Measurements from ENCODE around the gene SLC39A13.

SLC39A13 gene

DNA sequence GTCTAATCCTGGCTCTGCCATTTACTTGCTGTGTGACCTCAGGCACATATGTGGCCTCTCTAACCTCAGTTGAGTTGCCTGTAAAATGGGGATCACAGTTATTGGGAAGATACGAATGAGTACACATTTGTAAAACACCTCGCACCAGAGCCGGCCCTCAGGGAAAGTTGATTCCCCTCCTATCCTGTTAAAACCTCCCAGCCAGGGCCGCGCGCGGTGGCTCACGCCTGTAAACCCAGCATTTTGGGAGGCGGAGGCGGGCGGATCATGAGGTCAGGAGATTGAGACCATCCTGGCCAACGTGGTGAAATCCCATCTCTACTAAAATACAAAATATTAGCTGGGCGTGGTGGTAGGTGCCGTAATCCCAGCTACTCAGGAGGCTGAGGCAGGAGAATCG, 48.0 kb upstream of the SLC39A13 start:
- Histone ChIP-seq H3K18ac (ENCODE audit: low read length) (no peak overlapping the region), H2BK120ac (ENCODE audit: insufficient read depth, low read length, poor library complexity) (no peak overlapping the region), H2BK12ac (ENCODE audit: low read length) (no peak overlapping the region), H3K4me1 (ENCODE audit: control insufficient read depth in 1 of 2, insufficient read depth in 2 of 2, low read length in 2 of 2) (peaks cover 0 to 4% of the 10 kb centered on the region in 2 experiments), H4K91ac (ENCODE audit: low read depth, low read length) (no peak overlapping the region), H3K27ac (ENCODE audit: low read depth, low read length) (no peak overlapping the region), H3K4me2 (ENCODE audit: low read length) (no peak overlapping the region), H4K8ac (ENCODE audit: low read depth, low read length) (no peak overlapping the region), H2BK5ac (ENCODE audit: low read depth, low read length, poor library complexity) (no peak overlapping the region), H2AFZ (ENCODE audit: insufficient read depth, low read length, poor library complexity) (no peak overlapping the region), H3K9ac (ENCODE audit: low read length) (no peak overlapping the region), H3K23ac (ENCODE audit: low read length) (no peak overlapping the region), H3K4me3 (ENCODE audit: low read depth, low read length) (no peak overlapping the region), H3K79me1 (ENCODE audit: low read length) (no peaks in the 10 kb centered on the region), H3K9me3 (ENCODE audit: insufficient read depth, low read depth, low read length) (peaks cover 22% of the 10 kb centered on the region), H3K79me2 (ENCODE audit: control insufficient read depth, insufficient read depth, low read length, poor library complexity) (no peaks in the 10 kb centered on the region), H2AK5ac (ENCODE audit: low read length) (no peak overlapping the region), H3K4ac (ENCODE audit: low read depth, low read length) (no peak overlapping the region), H4K12ac (ENCODE audit: low read depth, low read length) (no peak overlapping the region), H3K36me3 (ENCODE audit: control insufficient read depth in 1 of 2, insufficient read depth in 2 of 2, low read length in 2 of 2) (no peaks in the 10 kb centered on the region), H3K14ac (ENCODE audit: low read length) (no peak overlapping the region), H3K27me3 (ENCODE audit: insufficient read depth, low read length) (no peaks in the 10 kb centered on the region)
- no peak for DNase-seq
- no CpG with 5 or more reads among the region's 15 CpGs for WGBS (ENCODE audit: extremely low coverage, insufficient coverage, insufficient read length)

DNA sequence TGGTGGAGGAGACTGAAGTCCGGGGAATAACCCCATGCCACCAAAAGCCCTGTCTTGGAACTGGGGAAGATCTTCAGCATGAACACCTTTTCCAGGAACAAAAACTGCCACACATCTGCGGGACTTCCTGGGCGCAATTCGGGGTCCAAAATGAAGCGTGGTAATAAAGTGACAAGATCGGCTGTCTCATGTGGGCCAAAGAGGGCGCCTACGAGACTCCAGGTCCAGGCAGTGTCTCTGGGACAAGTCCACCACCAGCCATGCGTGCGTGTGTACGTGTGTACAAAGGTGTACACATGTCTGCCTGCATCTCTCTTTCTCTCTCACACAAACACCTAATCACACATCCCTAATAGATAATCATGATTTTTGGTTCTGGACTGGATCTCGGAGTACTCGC, 47.0 kb upstream of the SLC39A13 start:
- no peak overlapping the region for H4K91ac ChIP-seq (ENCODE audit: low read depth, low read length)
- H3K4ac ChIP-seq (ENCODE audit: low read depth, low read length), result no peak overlapping the region
- no peak overlapping the region for H4K12ac ChIP-seq (ENCODE audit: low read depth, low read length)
- no peak overlapping the region for H3K4me2 ChIP-seq (ENCODE audit: low read length)
- no CpG with 5 or more reads among the region's 13 CpGs for WGBS (ENCODE audit: extremely low coverage, insufficient coverage, insufficient read length)
- H3K18ac ChIP-seq (ENCODE audit: low read length), result no peak overlapping the region
- no peaks in the 10 kb centered on the region for H3K79me1 ChIP-seq (ENCODE audit: low read length)
- no peak overlapping the region for H4K8ac ChIP-seq (ENCODE audit: low read depth, low read length)
- DNase-seq, result no peak
- H2BK120ac ChIP-seq (ENCODE audit: insufficient read depth, low read length, poor library complexity), result no peak overlapping the region
- no peak overlapping the region for H2AFZ ChIP-seq (ENCODE audit: insufficient read depth, low read length, poor library complexity)
- no peaks in the 10 kb centered on the region for H3K36me3 ChIP-seq (ENCODE audit: control insufficient read depth in 1 of 2, insufficient read depth in 2 of 2, low read length in 2 of 2)
- peaks cover 14% of the 10 kb centered on the region for H3K9me3 ChIP-seq (ENCODE audit: insufficient read depth, low read depth, low read length)
- no peaks in the 10 kb centered on the region for H3K4me1 ChIP-seq (ENCODE audit: control insufficient read depth in 1 of 2, insufficient read depth in 2 of 2, low read length in 2 of 2)
- no peaks in the 10 kb centered on the region for H3K79me2 ChIP-seq (ENCODE audit: control insufficient read depth, insufficient read depth, low read length, poor library complexity)
- H3K14ac ChIP-seq (ENCODE audit: low read length), result no peak overlapping the region
- no peak overlapping the region for H2BK12ac ChIP-seq (ENCODE audit: low read length)
- H3K23ac ChIP-seq (ENCODE audit: low read length), result no peak overlapping the region
- no peaks in the 10 kb centered on the region for H3K27me3 ChIP-seq (ENCODE audit: insufficient read depth, low read length)
- no peak overlapping the region for H3K4me3 ChIP-seq (ENCODE audit: low read depth, low read length)
- H3K9ac ChIP-seq (ENCODE audit: low read length), result no peak overlapping the region
- no peak overlapping the region for H3K27ac ChIP-seq (ENCODE audit: low read depth, low read length)
- H2AK5ac ChIP-seq (ENCODE audit: low read length), result no peak overlapping the region
- H2BK5ac ChIP-seq (ENCODE audit: low read depth, low read length, poor library complexity), result no peak overlapping the region

DNA sequence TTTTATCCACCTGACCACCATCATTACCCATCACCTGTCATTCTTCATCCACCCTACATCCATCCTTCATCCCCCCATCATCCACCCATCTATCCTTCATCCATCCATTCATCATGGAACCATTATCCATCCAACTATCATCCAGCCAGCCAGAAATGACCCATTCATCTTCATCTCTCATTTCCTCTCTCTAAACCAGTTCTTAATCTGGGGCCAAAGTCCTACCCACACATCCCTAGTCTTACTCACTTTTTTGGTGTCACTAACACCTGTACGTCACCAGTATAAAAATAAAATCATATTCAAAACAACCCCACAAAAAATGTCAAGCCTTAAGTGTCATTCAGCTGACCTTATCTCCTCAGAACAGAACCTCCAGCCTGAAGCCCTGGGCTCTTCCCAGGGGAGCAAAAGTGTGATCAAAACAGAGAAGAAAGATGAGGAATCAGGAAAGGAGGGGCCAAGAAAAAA, 42.3 kb upstream of the SLC39A13 start:
- Histone ChIP-seq H3K9me3 (ENCODE audit: insufficient read depth, low read depth, low read length) (no peaks in the 10 kb centered on the region), H3K9ac (ENCODE audit: low read length) (no peak overlapping the region), H3K4ac (ENCODE audit: low read depth, low read length) (no peak overlapping the region), H2AK5ac (ENCODE audit: low read length) (no peak overlapping the region), H3K4me1 (ENCODE audit: control insufficient read depth in 1 of 2, insufficient read depth in 2 of 2, low read length in 2 of 2) (no peaks in the 10 kb centered on the region), H2AFZ (ENCODE audit: insufficient read depth, low read length, poor library complexity) (no peak overlapping the region), H3K27me3 (ENCODE audit: insufficient read depth, low read length) (no peaks in the 10 kb centered on the region), H3K23ac (ENCODE audit: low read length) (no peak overlapping the region), H4K12ac (ENCODE audit: low read depth, low read length) (no peak overlapping the region), H2BK120ac (ENCODE audit: insufficient read depth, low read length, poor library complexity) (no peak overlapping the region), H3K4me3 (ENCODE audit: low read depth, low read length) (no peak overlapping the region), H4K91ac (ENCODE audit: low read depth, low read length) (no peak overlapping the region), H3K79me1 (ENCODE audit: low read length) (no peaks in the 10 kb centered on the region), H3K36me3 (ENCODE audit: control insufficient read depth in 1 of 2, insufficient read depth in 2 of 2, low read length in 2 of 2) (no peaks in the 10 kb centered on the region), H3K27ac (ENCODE audit: low read depth, low read length) (no peak overlapping the region), H2BK5ac (ENCODE audit: low read depth, low read length, poor library complexity) (no peak overlapping the region), H3K4me2 (ENCODE audit: low read length) (no peak overlapping the region), H3K14ac (ENCODE audit: low read length) (no peak overlapping the region), H2BK12ac (ENCODE audit: low read length) (no peak overlapping the region), H4K8ac (ENCODE audit: low read depth, low read length) (no peak overlapping the region), H3K79me2 (ENCODE audit: control insufficient read depth, insufficient read depth, low read length, poor library complexity) (no peaks in the 10 kb centered on the region), H3K18ac (ENCODE audit: low read length) (no peak overlapping the region)
- WGBS (ENCODE audit: extremely low coverage, insufficient coverage, insufficient read length), result no CpG with 5 or more reads among the region's 1 CpG
- DNase-seq, result no peak

DNA sequence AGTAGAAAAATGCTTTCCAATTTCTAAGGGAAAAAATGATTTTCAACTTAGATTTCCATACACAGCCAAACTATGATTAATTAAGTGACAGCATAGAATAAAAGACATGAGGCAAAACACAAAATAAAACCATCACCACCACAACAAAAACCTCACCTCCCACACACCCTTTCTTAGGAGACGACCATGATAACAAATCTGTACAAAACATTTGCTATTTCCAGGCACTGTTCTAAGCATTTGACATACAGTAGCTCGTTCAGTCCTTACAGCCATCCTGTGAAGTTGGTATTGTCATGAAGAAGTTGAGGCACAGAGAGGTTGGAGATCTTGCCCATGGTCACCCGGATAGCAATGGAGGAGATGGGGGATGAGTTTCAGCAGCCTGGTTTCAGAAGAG, 38.7 kb upstream of the SLC39A13 start:
- H2AFZ ChIP-seq (ENCODE audit: insufficient read depth, low read length, poor library complexity), result no peak overlapping the region
- no peak overlapping the region for H3K18ac ChIP-seq (ENCODE audit: low read length)
- no peak overlapping the region for H3K23ac ChIP-seq (ENCODE audit: low read length)
- H3K4me1 ChIP-seq (ENCODE audit: control insufficient read depth in 1 of 2, insufficient read depth in 2 of 2, low read length in 2 of 2), result peaks cover 5% of the 10 kb centered on the region in 2 experiments
- H3K79me1 ChIP-seq (ENCODE audit: low read length), result no peaks in the 10 kb centered on the region
- no peaks in the 10 kb centered on the region for H3K27me3 ChIP-seq (ENCODE audit: insufficient read depth, low read length)
- no peak for DNase-seq
- H4K12ac ChIP-seq (ENCODE audit: low read depth, low read length), result no peak overlapping the region
- H4K91ac ChIP-seq (ENCODE audit: low read depth, low read length), result no peak overlapping the region
- H3K4me2 ChIP-seq (ENCODE audit: low read length), result no peak overlapping the region
- no peaks in the 10 kb centered on the region for H3K9me3 ChIP-seq (ENCODE audit: insufficient read depth, low read depth, low read length)
- no peak overlapping the region for H3K4me3 ChIP-seq (ENCODE audit: low read depth, low read length)
- no peaks in the 10 kb centered on the region for H3K79me2 ChIP-seq (ENCODE audit: control insufficient read depth, insufficient read depth, low read length, poor library complexity)
- no peak overlapping the region for H3K4ac ChIP-seq (ENCODE audit: low read depth, low read length)
- H3K14ac ChIP-seq (ENCODE audit: low read length), result no peak overlapping the region
- H3K27ac ChIP-seq (ENCODE audit: low read depth, low read length), result no peak overlapping the region
- no CpG with 5 or more reads among the region's 3 CpGs for WGBS (ENCODE audit: extremely low coverage, insufficient coverage, insufficient read length)
- no peak overlapping the region for H2BK12ac ChIP-seq (ENCODE audit: low read length)
- no peak overlapping the region for H2BK5ac ChIP-seq (ENCODE audit: low read depth, low read length, poor library complexity)
- H2AK5ac ChIP-seq (ENCODE audit: low read length), result no peak overlapping the region
- no peak overlapping the region for H4K8ac ChIP-seq (ENCODE audit: low read depth, low read length)
- no peak overlapping the region for H2BK120ac ChIP-seq (ENCODE audit: insufficient read depth, low read length, poor library complexity)
- H3K36me3 ChIP-seq (ENCODE audit: control insufficient read depth in 1 of 2, insufficient read depth in 2 of 2, low read length in 2 of 2), result no peaks in the 10 kb centered on the region
- no peak overlapping the region for H3K9ac ChIP-seq (ENCODE audit: low read length)

Data from trophoblast cell (in vitro differentiated cells and primary cell).